ENCODE results near the gene SNX20.

- TF ChIP-seq POLR2A (IDR thresholded peaks at IDR 0.05) (no peak), CTCF (IDR thresholded peaks at IDR 0.05) (no peak)
Measured at GRCh38 chr16:50664270-50664669, 16.8 kb downstream of the SNX20 start.
